Activated naive CD8-positive, alpha-beta T cell treated with anti-CD3 and anti-CD28 coated beads, Interleukin-2, amount 10 ng/mL, durations not matched to agents 7 days and 5 days (primary cell): ENCODE measurements around the gene CCR7. TPM values are rescaled to one million over a fixed set of nuclear protein-coding genes. Genes with fewer than 3 reads are reported as not detected.
A peak's percentile ranks its signal among the peaks of the same experiment; 100 is the strongest.

Experiments
- ATAC-seq: fragments of 150-1000 bp; cut with Tn5 transposase; one replicate; pipeline ENCODE4 v1.10.0; 2021; ENCODE audit warnings: low read depth, moderate library complexity
- POLR2A ChIA-PET: fragments of 350-600 bp; sonication (Branson Sonifier 250); formaldehyde crosslinking; loops from one replicate; lab custom pipeline; 2021; ENCODE audit warnings: antibody characterized with exemption; lab: Charles Lee
- DNase-seq: peaks from one replicate; pipeline ENCODE4 v3.0.0; 2021
- H3K27ac Mint-ChIP-seq: one replicate; pipeline ENCODE4 v1.8.0; 2022; ENCODE audit warnings: mild to moderate bottlenecking, mixed read lengths
- H3K27me3 Mint-ChIP-seq: one replicate; pipeline ENCODE4 v1.8.0; 2022; ENCODE audit warnings: mild to moderate bottlenecking, moderate library complexity, mixed read lengths
- H3K36me3 Mint-ChIP-seq: one replicate; pipeline ENCODE4 v1.8.0; 2021; ENCODE audit warnings: mild to moderate bottlenecking, mixed read lengths
- H3K4me1 Mint-ChIP-seq: one replicate; pipeline ENCODE4 v1.8.0; 2021; ENCODE audit warnings: mixed read lengths
- H3K4me3 Mint-ChIP-seq: one replicate; pipeline ENCODE4 v1.8.0; 2022; ENCODE audit warnings: mild to moderate bottlenecking, moderate library complexity, mixed read lengths
- H3K9me3 Mint-ChIP-seq: one replicate; pipeline ENCODE4 v1.8.0; 2021; ENCODE audit warnings: mixed read lengths
- total RNA-seq, 2 experiments: library from RNA; stranded (reverse); gene quantifications; one replicate each; pipeline ENCODE4 v1.2.3, GENCODE V29; 2021

The CCR7 gene
- total RNA-seq, 2 experiments from 2014 or later = 231 to 238 TPM

- no peak for ATAC-seq
These were observed 39.2 kb upstream of the CCR7 start for GRCh38 chr17:40604327-40605080.

DNA sequence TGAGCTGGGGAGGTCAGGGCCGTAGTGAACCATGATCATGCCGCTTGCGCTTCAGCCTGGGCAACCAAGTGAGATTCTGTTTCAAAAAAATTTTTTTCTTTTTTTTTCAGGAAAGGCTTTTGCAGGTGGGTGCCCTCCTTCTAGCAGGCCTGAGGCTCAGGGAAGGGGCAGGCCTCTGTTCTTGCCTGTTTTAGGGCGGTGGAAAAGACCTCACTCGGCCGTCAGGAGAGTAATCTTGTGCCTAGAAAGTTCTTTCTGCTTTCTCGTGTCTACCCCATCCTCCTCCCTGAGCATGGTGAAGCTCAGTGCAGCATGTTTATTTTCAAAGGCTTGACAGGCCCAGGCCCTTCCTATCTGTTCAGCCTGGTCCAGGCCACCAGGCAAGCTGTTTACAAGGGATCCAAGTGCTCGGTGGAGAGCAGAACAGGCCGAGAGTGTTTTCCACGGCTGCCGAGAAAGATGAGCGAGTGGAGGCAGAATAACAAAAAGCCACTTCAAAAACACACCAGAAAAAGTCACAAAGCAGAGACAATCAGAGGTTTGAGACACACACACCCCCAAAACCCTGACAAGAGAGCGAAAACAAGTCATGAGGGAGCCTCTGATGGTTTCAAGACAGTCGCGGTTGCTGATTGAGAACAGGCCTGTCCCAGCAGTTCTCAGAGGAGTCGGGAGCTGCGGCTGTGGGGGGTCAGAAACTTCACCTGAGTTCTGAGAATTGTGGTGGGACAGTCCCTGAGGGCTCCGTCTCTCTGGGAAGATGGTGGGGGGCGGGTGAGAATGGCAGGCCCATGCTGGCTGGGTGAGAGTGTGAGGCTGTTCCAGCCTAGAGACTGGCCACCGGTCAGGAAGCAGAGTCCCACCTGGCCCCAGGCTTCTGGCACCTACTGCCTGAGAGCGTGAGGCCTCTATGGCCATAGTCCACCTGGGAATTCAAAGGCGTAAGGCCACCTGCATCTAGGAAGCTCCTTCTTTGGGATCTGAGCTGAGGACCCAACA lies 37.5 kb upstream of the CCR7 start:
- Mint-ChIP-seq H3K4me1 (peaks cover 86% of the 10 kb centered on the region), H3K9me3 (no peaks in the 10 kb centered on the region), H3K27ac (peak overlapping the region; percentile 98), H3K4me3 (peak overlapping the region; percentile 77), H3K27me3 (no peaks in the 10 kb centered on the region), H3K36me3 (peaks cover 4% of the 10 kb centered on the region)
- POLR2A ChIA-PET = interaction anchor here (0.7 to 8.1 kb wide), 19 partner anchors 8 to 1086 kb away, joined by 3 to 257 read pairs (median 7); partner anchors contain the start of genes CCR7, EIF1 and SMARCE1
- DNase-seq = peak; percentile 73
- peak; percentile 55 for ATAC-seq

More at GRCh38 chr17:40604327-40605080, 39.2 kb upstream of the CCR7 start:
- POLR2A ChIA-PET = interaction anchor here (0.8 to 8.1 kb wide), 13 partner anchors 9 to 278 kb away, joined by 3 to 257 read pairs (median 9); partner anchors contain the start of genes CCR7 and SMARCE1
- peak overlapping the region; percentile 98 for H3K27ac Mint-ChIP-seq
- no peaks in the 10 kb centered on the region for H3K9me3 Mint-ChIP-seq
- peaks cover 4% of the 10 kb centered on the region for H3K36me3 Mint-ChIP-seq
- H3K4me3 Mint-ChIP-seq = peak overlapping the region; percentile 67
- H3K4me1 Mint-ChIP-seq = peaks cover 86% of the 10 kb centered on the region
- DNase-seq = no peak
- no peaks in the 10 kb centered on the region for H3K27me3 Mint-ChIP-seq

DNA sequence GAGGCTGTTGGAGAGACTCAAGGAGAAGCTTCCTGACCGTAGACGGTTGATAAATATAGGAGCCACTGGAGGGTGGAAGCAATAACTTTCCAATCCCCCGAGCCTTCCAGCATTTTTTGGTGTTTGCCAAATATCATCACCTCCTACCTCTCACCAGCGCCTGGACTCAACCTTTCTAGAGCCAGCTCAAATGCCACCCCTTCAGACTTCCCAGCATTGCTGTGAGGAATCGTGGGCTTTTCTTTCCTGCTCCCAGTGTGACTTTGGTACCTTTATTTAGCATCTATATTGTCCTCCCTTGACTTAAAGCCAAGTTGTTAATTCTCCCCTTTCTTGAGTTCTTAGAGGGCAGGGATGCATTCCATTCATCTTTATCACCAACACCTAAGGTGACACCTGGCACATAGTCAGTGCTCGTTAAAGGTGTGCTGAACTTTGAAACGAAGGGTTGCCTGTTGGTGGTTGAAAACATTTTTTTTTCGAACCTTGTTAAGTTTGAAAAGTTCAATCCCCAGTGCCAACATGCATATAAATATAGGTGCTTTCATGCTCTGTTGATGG lies 35.3 kb upstream of the CCR7 start:
- Mint-ChIP-seq H3K27ac (peak overlapping the region; percentile 98), H3K9me3 (peaks cover 2% of the 10 kb centered on the region), H3K27me3 (no peaks in the 10 kb centered on the region), H3K4me3 (peak overlapping the region; percentile 77), H3K36me3 (peaks cover 8% of the 10 kb centered on the region), H3K4me1 (peaks cover 87% of the 10 kb centered on the region)
- POLR2A ChIA-PET = interaction anchor here (1.0 to 1.4 kb wide), 2 partner anchors 36 to 40 kb away, joined by 4 to 8 read pairs; no protein-coding TSS in a partner anchor
- ATAC-seq (no peak), DNase-seq (no peak)

- Mint-ChIP-seq H3K4me1 (peaks cover 82% of the 10 kb centered on the region), H3K27me3 (no peaks in the 10 kb centered on the region)
- POLR2A ChIA-PET = interaction anchor here (1.4 to 2.8 kb wide), 3 partner anchors 22 to 36 kb away, joined by 8 to 40 read pairs (median 17); partner anchors contain the start of gene CCR7
These were observed 34.1 kb upstream of the CCR7 start for GRCh38 chr17:40599468-40599763.

GRCh38 chr17:40598619-40599467 lies 33.6 kb upstream of the CCR7 start:
- Mint-ChIP-seq H3K4me1 (peaks cover 77% of the 10 kb centered on the region), H3K36me3 (peaks cover 11% of the 10 kb centered on the region), H3K27ac (peak overlapping the region; percentile 98), H3K27me3 (no peaks in the 10 kb centered on the region), H3K4me3 (peak overlapping the region; percentile 79), H3K9me3 (peaks cover 2% of the 10 kb centered on the region)
- DNase-seq (no peak), ATAC-seq (peak; percentile 23)
- POLR2A ChIA-PET = interaction anchor here (1.7 to 2.8 kb wide), 5 partner anchors 9 to 39 kb away, joined by 6 to 40 read pairs (median 13); partner anchors contain the start of gene CCR7

More at GRCh38 chr17:40599468-40599763, 34.1 kb upstream of the CCR7 start:
- Mint-ChIP-seq H3K4me3 (peak overlapping the region; percentile 79), H3K36me3 (peaks cover 10% of the 10 kb centered on the region), H3K27ac (peak overlapping the region; percentile 98), H3K9me3 (peaks cover 2% of the 10 kb centered on the region)
- DNase-seq = no peak
- no peak for ATAC-seq

- H3K4me3 Mint-ChIP-seq = peak overlapping the region; percentile 79
These were observed 33.0 kb upstream of the CCR7 start for GRCh38 chr17:40598301-40598618.

GRCh38 chr17:40597556-40598300 lies 32.5 kb upstream of the CCR7 start:
- H3K27ac Mint-ChIP-seq = peak overlapping the region; percentile 98
- peaks cover 11% of the 10 kb centered on the region for H3K36me3 Mint-ChIP-seq
- peaks cover 68% of the 10 kb centered on the region for H3K4me1 Mint-ChIP-seq
- POLR2A ChIA-PET = interaction anchor here (0.6 to 2.8 kb wide), 12 partner anchors 8 to 180 kb away, joined by 4 to 40 read pairs (median 9); partner anchors contain the start of genes CCR7 and TOP2A
- H3K9me3 Mint-ChIP-seq = peaks cover 2% of the 10 kb centered on the region
- H3K27me3 Mint-ChIP-seq = no peaks in the 10 kb centered on the region
- peak overlapping the region; percentile 79 for H3K4me3 Mint-ChIP-seq
- no peak for DNase-seq
- ATAC-seq = no peak

More at GRCh38 chr17:40598301-40598618, 33.0 kb upstream of the CCR7 start:
- Mint-ChIP-seq H3K9me3 (peaks cover 2% of the 10 kb centered on the region), H3K27ac (peak overlapping the region; percentile 98), H3K36me3 (peaks cover 11% of the 10 kb centered on the region), H3K4me1 (peaks cover 74% of the 10 kb centered on the region), H3K27me3 (no peaks in the 10 kb centered on the region)
- DNase-seq = no peak
- ATAC-seq = no peak
- POLR2A ChIA-PET = interaction anchor here (0.6 to 2.8 kb wide), 10 partner anchors 9 to 43 kb away, joined by 4 to 40 read pairs (median 10); partner anchors contain the start of gene CCR7

DNA sequence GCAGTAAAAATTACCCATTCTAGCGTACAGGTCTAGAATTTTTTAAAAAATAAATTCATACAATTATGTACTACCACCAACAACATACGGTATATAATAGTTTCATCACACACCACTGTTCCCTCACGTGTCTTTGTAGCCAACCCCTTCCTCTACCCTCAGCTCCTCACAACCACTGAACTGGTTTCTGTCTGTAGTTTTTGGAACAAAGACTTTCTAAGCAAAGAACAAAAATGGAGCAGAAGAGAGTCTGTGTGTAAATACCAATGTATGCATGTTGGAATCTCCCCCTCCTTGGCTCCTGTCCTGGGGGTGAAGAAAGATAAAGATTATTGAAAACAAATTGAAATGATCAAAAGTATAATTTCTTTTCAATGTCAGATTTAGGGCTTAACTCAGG lies 31.9 kb upstream of the CCR7 start:
- peak overlapping the region; percentile 98 for H3K27ac Mint-ChIP-seq
- POLR2A ChIA-PET = interaction anchor here (0.6 to 2.8 kb wide), 12 partner anchors 8 to 179 kb away, joined by 4 to 40 read pairs (median 9); partner anchors contain the start of genes CCR7, KRT222 and TOP2A
- peaks cover 9% of the 10 kb centered on the region for H3K36me3 Mint-ChIP-seq
- ATAC-seq = no peak
- H3K4me1 Mint-ChIP-seq = peaks cover 64% of the 10 kb centered on the region
- H3K4me3 Mint-ChIP-seq = peak overlapping the region; percentile 79
- no peaks in the 10 kb centered on the region for H3K27me3 Mint-ChIP-seq
- DNase-seq = no peak
- H3K9me3 Mint-ChIP-seq = peaks cover 2% of the 10 kb centered on the region

- DNase-seq = no peak
- peaks cover 8% of the 10 kb centered on the region for H3K36me3 Mint-ChIP-seq
- ATAC-seq = peak; percentile 76
- H3K27ac Mint-ChIP-seq = peak overlapping the region; percentile 98
- POLR2A ChIA-PET = interaction anchor here (0.5 to 2.8 kb wide), 13 partner anchors 9 to 1524 kb away, joined by 4 to 40 read pairs (median 9); partner anchors contain the start of genes CCR7, KRT222 and TOP2A
- H3K9me3 Mint-ChIP-seq = peaks cover 2% of the 10 kb centered on the region
- H3K27me3 Mint-ChIP-seq = no peaks in the 10 kb centered on the region
- H3K4me3 Mint-ChIP-seq = peak overlapping the region; percentile 52
- peaks cover 57% of the 10 kb centered on the region for H3K4me1 Mint-ChIP-seq
These were observed 31.1 kb upstream of the CCR7 start for GRCh38 chr17:40596261-40596919.

DNA sequence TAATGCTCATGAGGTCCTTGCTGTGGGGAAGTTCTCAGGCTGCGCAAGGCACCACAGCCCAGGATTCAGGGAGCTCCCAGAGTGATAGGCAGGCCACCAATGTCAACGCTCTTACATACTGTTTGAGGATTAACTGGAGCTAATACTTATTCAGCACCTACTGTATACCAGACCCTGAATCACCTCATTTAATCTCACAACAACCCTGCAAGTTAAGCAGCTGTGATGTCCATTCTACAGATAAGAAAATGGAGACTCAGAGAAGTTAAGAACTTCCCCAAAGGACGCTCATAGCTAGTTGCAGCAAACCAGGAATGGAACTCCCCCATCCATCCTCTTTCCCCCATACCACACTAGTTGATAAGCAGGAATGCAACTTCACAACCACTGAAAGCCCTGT lies 25.5 kb upstream of the CCR7 start:
- peaks cover 5% of the 10 kb centered on the region for H3K9me3 Mint-ChIP-seq
- H3K27me3 Mint-ChIP-seq = no peaks in the 10 kb centered on the region
- H3K27ac Mint-ChIP-seq = no peak overlapping the region
- ATAC-seq (no peak), DNase-seq (no peak)
- POLR2A ChIA-PET = interaction anchor here (1.1 to 6.5 kb wide), 2 partner anchors 8 to 27 kb away, joined by 4 to 42 read pairs; partner anchors contain the start of gene CCR7
- H3K36me3 Mint-ChIP-seq = peaks cover 21% of the 10 kb centered on the region
- no peak overlapping the region for H3K4me3 Mint-ChIP-seq
- peaks cover 45% of the 10 kb centered on the region for H3K4me1 Mint-ChIP-seq

DNA sequence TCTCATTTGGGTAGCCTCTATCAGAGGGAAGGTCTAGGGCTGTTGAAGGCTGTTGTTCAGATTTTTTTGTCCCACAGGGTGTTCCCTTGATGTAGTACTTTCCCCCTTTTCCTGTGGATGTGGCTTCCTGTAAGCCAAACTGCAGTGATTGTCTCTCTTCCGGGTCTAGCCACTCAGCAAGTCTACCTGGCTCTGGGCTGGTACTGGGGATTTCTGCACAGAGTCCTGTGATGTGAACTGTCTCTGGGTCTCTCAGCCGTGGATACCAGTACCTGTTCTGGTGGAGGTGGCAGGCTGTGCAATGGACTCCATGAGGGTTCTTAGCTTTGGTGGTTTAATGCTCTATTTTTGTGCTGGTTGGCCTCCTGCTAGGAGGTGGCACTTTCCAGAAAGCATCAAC lies 23.3 kb upstream of the CCR7 start:
- ATAC-seq (no peak), DNase-seq (no peak)
- peak overlapping the region; percentile 50 for H3K4me3 Mint-ChIP-seq
- peaks cover 20% of the 10 kb centered on the region for H3K9me3 Mint-ChIP-seq
- peak overlapping the region; percentile 71 for H3K27ac Mint-ChIP-seq
- H3K4me1 Mint-ChIP-seq = peaks cover 52% of the 10 kb centered on the region
- POLR2A ChIA-PET = interaction anchor here (1.7 to 6.5 kb wide), 3 partner anchors 9 to 24 kb away, joined by 5 to 42 read pairs (median 12); partner anchors contain the start of gene CCR7
- H3K27me3 Mint-ChIP-seq = no peaks in the 10 kb centered on the region
- H3K36me3 Mint-ChIP-seq = peaks cover 38% of the 10 kb centered on the region
